Measurements from ENCODE around the gene PRKN.

The PRKN gene

GRCh38 chr6:162244031-162244430 lies 483.5 kb downstream of the PRKN start:
- DNase-seq (ENCODE audit: low read depth): no peak

GRCh38 chr6:162242915-162243314 lies 484.7 kb downstream of the PRKN start:
- no peak for DNase-seq (ENCODE audit: low read depth)

GRCh38 chr6:162239330-162239729 lies 488.2 kb downstream of the PRKN start:
- DNase-seq (ENCODE audit: low read depth): no peak

GRCh38 chr6:162238675-162239074 lies 488.9 kb downstream of the PRKN start:
- DNase-seq (ENCODE audit: low read depth): no peak

GRCh38 chr6:162237331-162237730 lies 490.2 kb downstream of the PRKN start:
- no peak for DNase-seq (ENCODE audit: low read depth)

- no peak for DNase-seq (ENCODE audit: low read depth)
Observed at GRCh38 chr6:162234631-162235030, 492.9 kb downstream of the PRKN start.

- DNase-seq (ENCODE audit: low read depth): no peak
Observed at GRCh38 chr6:162230147-162230752, 497.3 kb downstream of the PRKN start.

GRCh38 chr6:162229093-162229492 lies 498.5 kb downstream of the PRKN start:
- no peak for DNase-seq (ENCODE audit: low read depth)

GRCh38 chr6:162226803-162227202 lies 500.8 kb downstream of the PRKN start:
- no peak for DNase-seq (ENCODE audit: low read depth)

GRCh38 chr6:162222521-162222920 lies 505.0 kb downstream of the PRKN start:
- DNase-seq (ENCODE audit: low read depth): no peak

GRCh38 chr6:162220876-162221275 lies 506.7 kb downstream of the PRKN start:
- DNase-seq (ENCODE audit: low read depth): no peak

GRCh38 chr6:162219266-162219665 lies 508.3 kb downstream of the PRKN start:
- DNase-seq (ENCODE audit: low read depth): no peak

- no peak for DNase-seq (ENCODE audit: low read depth)
Observed at GRCh38 chr6:162217811-162218493, 509.6 kb downstream of the PRKN start.

GRCh38 chr6:162217058-162217457 lies 510.5 kb downstream of the PRKN start:
- DNase-seq (ENCODE audit: low read depth): no peak

GRCh38 chr6:162211777-162212176 lies 515.8 kb downstream of the PRKN start:
- DNase-seq (ENCODE audit: low read depth): no peak

- DNase-seq (ENCODE audit: low read depth): no peak
Observed at GRCh38 chr6:162211022-162211421, 516.5 kb downstream of the PRKN start.

GRCh38 chr6:162203287-162203686 lies 524.3 kb downstream of the PRKN start:
- DNase-seq (ENCODE audit: low read depth): no peak

GRCh38 chr6:162200945-162201690 lies 526.4 kb downstream of the PRKN start:
- no peak for DNase-seq (ENCODE audit: low read depth)

- no peak for DNase-seq (ENCODE audit: low read depth)
Observed at GRCh38 chr6:162200041-162200440, 527.5 kb downstream of the PRKN start.

GRCh38 chr6:162198925-162199324 lies 528.6 kb downstream of the PRKN start:
- no peak for DNase-seq (ENCODE audit: low read depth)

GRCh38 chr6:162198076-162198475 lies 529.5 kb downstream of the PRKN start:
- DNase-seq (ENCODE audit: low read depth): no peak

- DNase-seq (ENCODE audit: low read depth): no peak
Observed at GRCh38 chr6:162195441-162195840, 532.1 kb downstream of the PRKN start.

GRCh38 chr6:162190981-162191380 lies 536.6 kb downstream of the PRKN start:
- DNase-seq (ENCODE audit: low read depth): no peak

Data from fibroblast of the conjunctiva (primary cell).